Adrenal gland (tissue), 12 donors: Measurements from ENCODE around the gene SLC6A1. TPM values are rescaled to one million over a fixed set of nuclear protein-coding genes. Genes with fewer than 3 reads are reported as not detected.

Source experiments
- DNase-seq, 7 donors: peaks; one replicate each; pipeline ENCODE4 v3.0.0-alpha.2; 2019 to 2020
- H3K27ac ChIP-seq, 5 donors: fragments of 200-600 bp; sonication (generic) in 4 of 5; 1 replicate in 3 of 5; 2 replicates in 2 of 5; pipeline versions ENCODE4 v1.5.1 to v1.8.0; 2016 to 2020; ENCODE audit warnings: mild to moderate bottlenecking in 1 of 5
- H3K27me3 ChIP-seq: fragments of 200-600 bp; 2 replicates; pipeline ENCODE4 v1.8.0; 2021
- H3K36me3 ChIP-seq, 2 donors: fragments of 200-600 bp; replicated peaks in 1 of 2; 1 replicate in 1 of 2; 2 replicates in 1 of 2; pipeline versions ENCODE4 v1.5.1 to v1.8.0; 2018 to 2022
- H3K4me1 ChIP-seq, 2 donors: fragments of 200-600 bp; replicated peaks in 1 of 2; 1 replicate in 1 of 2; 2 replicates in 1 of 2; pipeline versions ENCODE4 v1.5.1 to v1.8.0; 2018 to 2021
- H3K4me3 ChIP-seq, 4 donors: fragments of 200-600 bp; sonication (generic) in 3 of 4; one replicate each; pipeline ENCODE4 v1.5.1; 2016 to 2018
- H3K9me3 ChIP-seq, 3 donors: fragments of 200-600 bp; sonication (generic) in 1 of 3; replicated peaks in 1 of 3; 1 replicate in 2 of 3; 2 replicates in 1 of 3; pipeline versions ENCODE4 v1.5.1 to v1.8.0; 2016 to 2021
- POLR2A ChIP-seq, 2 donors: fragments of 450-650 bp; IDR thresholded peaks; one replicate each; pipeline ENCODE4 v1.6.1; 2017; ENCODE audit warnings: antibody characterized with exemption in 2 of 2, mild to moderate bottlenecking in 2 of 2, moderate library complexity in 1 of 2
- WGBS, 4 donors: extraction: QIAGEN DNeasy Blood & Tissue Kit in 2 of 4; methylation state at CpG; one replicate each; pipeline versions ENCODE4 v1.1.5 to v1.1.7; 2013 to 2017; 5-methylcytosine and 5-hydroxymethylcytosine counted together
- intact Hi-C, 2 donors: fragments of 100-400 bp; cut with DNase I; formaldehyde crosslinking; loops; one replicate each; pipeline versions ENCODE4 v1.14.1 to v1.15.0; 2022 to 2023
- polyA plus RNA-seq, 3 donors: library from polyadenylated mRNA; stranded (reverse); fragments of 200-250 nt in 2 of 3; fragments of 350-450 nt in 1 of 3; fragmentation: Illumina TruSeq in 1 of 3; extraction: RNeasy Lipid Tissue Mini Kit (QIAGEN cat#74804) in 1 of 3; gene quantifications; one replicate each; pipeline ENCODE4 v1.2.3, GENCODE V29; 2013 to 2014
- total RNA-seq, 9 donors: library from RNA; depleted of rRNA in 4 of 9; stranded (reverse); fragments of >200 nt in 4 of 9; fragments of 120-200 nt in 1 of 9; fragmentation: NEBNext Ultra II Directional in 1 of 9; extraction: Animal tissue kit (Norgen Biotek cat#: 25700) in 1 of 9; gene quantifications; one replicate each; pipeline versions ENCODE4 v1.1.0 to v1.2.4, GENCODE V29; 2013 to 2023
- TF ChIP-seq, protein P1 (sequence below), 6 experiments: fragments of 450-650 bp in 4 of 6; fragments of 200-600 bp in 2 of 6; sonication (generic) in 1 of 6; IDR thresholded peaks; 1 replicate in 5 of 6; 2 replicates in 1 of 6; pipeline versions ENCODE4 v1.5.1 to v1.8.0; 2016 to 2021; ENCODE audit warnings: antibody characterized with exemption in 6 of 6, mild to moderate bottlenecking in 2 of 6, moderate library complexity in 1 of 6
- donor health status: healthy with polysubstance abuse.
- donor health status: Bipolar disorder and iron deficiency.
- donor health status: DM: yes; HTN: yes; CAD: no.
- donor health status: DM: no; HTN: no; CAD: no.
- donor health status: DM: no; HTN: no; CAD: no.
- donor health status: DM: yes; HTN: yes; CAD: no.

The SLC6A1 gene
- total and polyA plus RNA-seq, 12 donors = 0.06 to 1.8 (median 0.47) TPM

DNA sequence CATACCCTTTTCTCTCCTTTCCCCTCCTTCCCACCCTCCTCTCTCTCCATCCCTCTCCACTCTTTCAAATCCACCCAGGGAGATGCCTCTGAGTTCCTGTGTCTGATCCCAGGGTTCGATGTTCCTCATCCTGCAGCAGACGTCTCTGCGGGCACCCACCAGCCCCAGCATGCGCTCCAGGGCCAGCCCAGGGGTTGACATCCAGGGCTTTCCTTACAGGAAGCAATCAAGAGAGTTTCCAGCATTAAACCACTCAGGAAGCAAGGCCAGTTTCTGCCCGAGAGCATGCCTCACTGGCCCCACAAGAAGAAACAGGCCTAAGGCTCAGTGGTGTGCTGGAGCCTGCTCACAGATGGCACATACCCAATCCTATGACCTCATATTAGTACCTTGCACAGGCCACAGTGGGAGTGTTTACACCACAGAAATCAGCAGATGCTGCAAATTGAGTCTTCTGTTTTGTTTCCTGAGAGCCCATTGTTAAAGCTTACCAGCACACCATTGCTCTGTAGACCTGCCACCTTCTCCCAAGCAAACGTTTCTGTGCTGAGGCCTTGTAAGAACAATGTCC, 13.2 kb downstream of the SLC6A1 start:
- DNase-seq = no peak
- WGBS, 4 donors = 62 to 78% (median 77%) methylated on average over 5 to 6 of the region's 6 CpGs
- Histone ChIP-seq H3K36me3 (no peaks in the 10 kb centered on the region), H3K27ac (no peak overlapping the region), H3K4me3 (no peak overlapping the region), H3K9me3 (no peaks in the 10 kb centered on the region), H3K4me1 (no peaks in the 10 kb centered on the region), H3K27me3 (no peaks in the 10 kb centered on the region)
- intact Hi-C loops = no loop called here
- TF ChIP-seq POLR2A (IDR thresholded peaks at IDR 0.05) = no peak
- TF ChIP-seq, protein P1, sequence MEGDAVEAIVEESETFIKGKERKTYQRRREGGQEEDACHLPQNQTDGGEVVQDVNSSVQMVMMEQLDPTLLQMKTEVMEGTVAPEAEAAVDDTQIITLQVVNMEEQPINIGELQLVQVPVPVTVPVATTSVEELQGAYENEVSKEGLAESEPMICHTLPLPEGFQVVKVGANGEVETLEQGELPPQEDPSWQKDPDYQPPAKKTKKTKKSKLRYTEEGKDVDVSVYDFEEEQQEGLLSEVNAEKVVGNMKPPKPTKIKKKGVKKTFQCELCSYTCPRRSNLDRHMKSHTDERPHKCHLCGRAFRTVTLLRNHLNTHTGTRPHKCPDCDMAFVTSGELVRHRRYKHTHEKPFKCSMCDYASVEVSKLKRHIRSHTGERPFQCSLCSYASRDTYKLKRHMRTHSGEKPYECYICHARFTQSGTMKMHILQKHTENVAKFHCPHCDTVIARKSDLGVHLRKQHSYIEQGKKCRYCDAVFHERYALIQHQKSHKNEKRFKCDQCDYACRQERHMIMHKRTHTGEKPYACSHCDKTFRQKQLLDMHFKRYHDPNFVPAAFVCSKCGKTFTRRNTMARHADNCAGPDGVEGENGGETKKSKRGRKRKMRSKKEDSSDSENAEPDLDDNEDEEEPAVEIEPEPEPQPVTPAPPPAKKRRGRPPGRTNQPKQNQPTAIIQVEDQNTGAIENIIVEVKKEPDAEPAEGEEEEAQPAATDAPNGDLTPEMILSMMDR (IDR thresholded peaks at IDR 0.05) = no peak

DNA sequence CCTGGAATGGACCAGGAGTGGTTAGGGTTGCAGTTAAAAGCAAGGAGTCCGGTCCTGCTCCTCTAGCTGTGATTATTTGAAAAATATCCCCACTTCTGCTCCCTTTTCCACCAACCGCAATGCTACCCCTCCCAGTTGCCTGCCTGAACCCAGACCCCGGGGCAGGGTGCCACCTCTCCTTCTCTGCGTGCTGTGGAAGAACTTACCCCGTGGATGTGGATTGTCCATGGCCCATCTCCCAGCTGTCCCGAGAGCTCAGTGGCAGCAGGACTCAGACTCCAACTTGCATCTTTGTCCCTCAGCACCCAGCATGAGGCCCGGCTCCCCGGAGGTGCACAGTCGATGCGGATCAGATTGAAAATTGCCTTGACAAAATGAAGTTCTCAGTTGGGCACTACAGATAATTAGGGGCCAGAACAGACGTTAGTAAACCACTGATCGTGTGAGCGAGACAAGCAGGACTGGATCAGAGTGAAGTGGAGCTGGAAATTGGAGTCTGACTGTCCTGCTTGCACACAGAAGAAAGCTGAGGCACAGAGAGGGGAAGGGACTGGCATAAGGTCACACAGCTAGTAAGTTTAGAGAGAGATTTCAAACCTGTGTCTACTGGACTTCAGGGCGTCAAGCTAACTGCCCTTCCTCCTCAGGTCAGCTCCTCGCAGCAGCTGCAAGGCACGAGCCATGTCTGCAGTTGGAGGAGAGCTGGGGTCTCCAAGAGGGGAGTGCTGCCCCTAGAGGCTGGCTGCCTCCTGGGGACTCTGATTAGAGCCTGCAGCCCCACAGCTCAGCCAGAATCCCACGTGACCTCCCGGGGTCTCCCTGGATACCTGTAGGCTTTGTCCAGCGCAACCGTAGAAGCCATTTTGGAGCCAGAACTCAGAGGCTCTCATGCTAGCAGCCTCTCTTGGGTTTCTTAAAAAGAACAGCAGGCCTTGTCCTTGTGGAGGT, 14.7 kb downstream of the SLC6A1 start:
- intact Hi-C loops = no loop called here
- H3K27me3 ChIP-seq = no peaks in the 10 kb centered on the region
- H3K36me3 ChIP-seq = no peaks in the 10 kb centered on the region
- no peak overlapping the region for H3K27ac ChIP-seq
- no peaks in the 10 kb centered on the region for H3K9me3 ChIP-seq
- no peaks in the 10 kb centered on the region for H3K4me1 ChIP-seq
- no peak for TF ChIP-seq POLR2A (IDR thresholded peaks at IDR 0.05)
- TF ChIP-seq, protein P1 (IDR thresholded peaks at IDR 0.05) = no peak
- H3K4me3 ChIP-seq = no peak overlapping the region
- no peak for DNase-seq
- WGBS, 4 donors = 72 to 79% (median 77%) methylated on average over 13 to 20 of the region's 20 CpGs

DNA sequence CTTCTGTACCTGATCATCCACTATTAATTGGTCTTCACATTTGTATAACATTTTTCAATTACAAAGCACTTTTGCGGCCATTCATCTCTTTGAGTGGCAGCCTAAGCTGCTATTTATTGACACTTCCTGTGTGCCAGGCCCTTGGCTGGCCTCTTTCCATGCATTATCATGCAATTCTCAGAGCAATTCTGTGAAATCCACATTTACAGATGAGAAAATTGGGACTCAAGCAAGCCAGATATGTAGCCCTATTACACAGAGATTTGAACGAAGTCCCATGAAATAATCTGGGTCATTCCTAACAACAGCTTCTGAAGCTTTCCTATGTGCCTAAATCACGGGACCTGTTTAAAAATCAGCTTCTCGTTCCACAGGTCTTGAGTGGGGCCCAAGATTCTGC, 17.4 kb downstream of the SLC6A1 start:
- Histone ChIP-seq H3K36me3 (no peaks in the 10 kb centered on the region), H3K27ac (no peak overlapping the region), H3K27me3 (no peaks in the 10 kb centered on the region), H3K4me1 (no peaks in the 10 kb centered on the region), H3K4me3 (no peak overlapping the region), H3K9me3 (no peaks in the 10 kb centered on the region)
- WGBS, 4 donors = 86 to 90% (median 88%) methylated on average over 4 of the region's 4 CpGs
- TF ChIP-seq, protein P1 (IDR thresholded peaks at IDR 0.05) = no peak
- TF ChIP-seq POLR2A (IDR thresholded peaks at IDR 0.05) = no peak
- DNase-seq = no peak
- intact Hi-C loops = no loop called here

DNA sequence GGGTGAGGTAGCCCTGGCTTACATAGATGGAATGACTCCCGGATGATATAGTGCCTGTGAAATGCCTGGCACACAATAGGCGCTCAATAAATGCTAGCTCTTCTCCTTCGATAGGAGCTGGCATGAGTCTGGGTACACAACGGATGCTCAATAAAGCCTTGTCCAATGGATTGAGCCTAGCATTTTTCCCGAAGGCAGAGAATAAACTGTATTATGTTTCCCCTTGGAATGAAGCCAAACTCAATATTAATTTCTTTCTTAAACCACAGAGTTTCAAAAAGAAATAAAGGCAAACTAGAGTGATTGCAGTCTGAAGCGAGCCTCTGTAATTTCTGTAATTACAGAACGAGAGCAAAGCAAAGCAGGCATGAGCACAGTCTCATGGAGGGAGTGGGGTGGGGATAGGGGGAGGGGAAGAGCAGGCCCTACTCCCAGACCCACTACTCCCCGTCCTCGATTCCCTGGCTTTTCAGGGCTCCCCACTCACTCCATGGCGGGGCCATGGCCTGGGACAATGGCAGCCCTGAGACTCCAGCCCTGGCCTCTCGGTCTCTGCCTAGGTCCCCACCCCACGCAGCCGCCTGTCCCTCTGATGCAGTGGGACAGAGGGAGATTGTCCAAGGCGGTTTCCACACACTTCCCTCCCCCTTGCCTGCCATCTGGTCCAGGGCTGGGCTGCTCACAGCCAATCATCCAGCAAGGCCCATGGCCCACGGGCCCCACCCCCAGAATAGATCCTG, 18.0 kb downstream of the SLC6A1 start:
- Histone ChIP-seq H3K36me3 (no peaks in the 10 kb centered on the region), H3K27me3 (no peaks in the 10 kb centered on the region), H3K4me3 (no peak overlapping the region), H3K4me1 (no peaks in the 10 kb centered on the region), H3K27ac (no peak overlapping the region), H3K9me3 (no peaks in the 10 kb centered on the region)
- no peak for DNase-seq
- intact Hi-C loops = no loop called here
- WGBS, 4 donors = 80 to 84% (median 81%) methylated on average over 10 to 15 of the region's 15 CpGs
- TF ChIP-seq, protein P1 (IDR thresholded peaks at IDR 0.05) = no peak
- TF ChIP-seq POLR2A (IDR thresholded peaks at IDR 0.05) = no peak
